NB4 (cell line): ENCODE measurements around the gene SETD3.

Source experiments
- DNase-seq: peaks from one replicate; pipeline ENCODE4 v3.0.0; 2010; ENCODE audit warnings: low read depth
- H3K4me3 ChIP-seq: one replicate; pipeline ENCODE4 v1.5.1; 2011; ENCODE audit warnings: mild to moderate bottlenecking, low read depth, low read length, moderate library complexity
- MYC ChIP-seq: IDR thresholded peaks from 2 replicates; pipeline ENCODE4 v1.6.1; 2011; ENCODE audit warnings: low read depth, low read length
- POLR2A ChIP-seq: IDR thresholded peaks from 2 replicates; pipeline ENCODE4 v1.6.1; 2011; ENCODE audit warnings: mild to moderate bottlenecking; ENCODE audit not compliant: insufficient read length; ENCODE audit errors: extremely low read depth
- TF ChIP-seq, protein P1 (sequence below): IDR thresholded peaks from one replicate; pipeline ENCODE4 v1.5.1; 2012; ENCODE audit warnings: low read depth, low read length
- TF ChIP-seq, protein P2 (sequence below): IDR thresholded peaks from 2 replicates; pipeline ENCODE4 v1.6.1; 2011; ENCODE audit warnings: low read depth, low read length

SETD3 gene

DNA sequence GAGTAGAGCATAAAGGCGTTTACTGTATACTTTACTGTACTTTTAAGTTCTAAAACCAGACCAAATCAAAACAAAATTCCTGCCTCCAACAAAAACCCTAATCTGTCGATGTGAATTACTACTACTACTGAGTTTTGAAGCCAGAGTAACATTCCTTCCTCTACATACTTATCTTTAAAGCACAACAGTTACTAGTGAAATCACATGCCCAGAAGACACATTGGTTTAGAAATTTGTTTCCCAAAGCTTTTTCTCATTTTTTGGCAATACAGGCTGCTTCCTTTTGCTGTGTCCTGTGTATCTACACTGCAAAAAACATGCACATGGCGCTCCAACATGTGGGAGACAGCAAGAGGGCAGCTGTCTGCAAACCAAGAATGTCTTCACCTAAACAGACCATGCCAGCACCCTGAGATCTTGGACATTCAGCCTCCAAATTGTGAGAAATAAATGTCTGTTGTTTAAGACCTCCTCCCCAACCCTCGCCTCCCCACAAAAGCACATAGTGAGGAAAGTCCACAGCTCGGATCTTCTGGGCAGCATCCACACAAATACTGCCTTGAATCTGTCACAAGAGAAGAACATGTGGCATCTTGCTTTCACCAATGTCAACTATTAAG is 21.1 kb downstream of the SETD3 start:
- TF ChIP-seq MYC (no peak), POLR2A (no peak)
- TF ChIP-seq, protein P1, sequence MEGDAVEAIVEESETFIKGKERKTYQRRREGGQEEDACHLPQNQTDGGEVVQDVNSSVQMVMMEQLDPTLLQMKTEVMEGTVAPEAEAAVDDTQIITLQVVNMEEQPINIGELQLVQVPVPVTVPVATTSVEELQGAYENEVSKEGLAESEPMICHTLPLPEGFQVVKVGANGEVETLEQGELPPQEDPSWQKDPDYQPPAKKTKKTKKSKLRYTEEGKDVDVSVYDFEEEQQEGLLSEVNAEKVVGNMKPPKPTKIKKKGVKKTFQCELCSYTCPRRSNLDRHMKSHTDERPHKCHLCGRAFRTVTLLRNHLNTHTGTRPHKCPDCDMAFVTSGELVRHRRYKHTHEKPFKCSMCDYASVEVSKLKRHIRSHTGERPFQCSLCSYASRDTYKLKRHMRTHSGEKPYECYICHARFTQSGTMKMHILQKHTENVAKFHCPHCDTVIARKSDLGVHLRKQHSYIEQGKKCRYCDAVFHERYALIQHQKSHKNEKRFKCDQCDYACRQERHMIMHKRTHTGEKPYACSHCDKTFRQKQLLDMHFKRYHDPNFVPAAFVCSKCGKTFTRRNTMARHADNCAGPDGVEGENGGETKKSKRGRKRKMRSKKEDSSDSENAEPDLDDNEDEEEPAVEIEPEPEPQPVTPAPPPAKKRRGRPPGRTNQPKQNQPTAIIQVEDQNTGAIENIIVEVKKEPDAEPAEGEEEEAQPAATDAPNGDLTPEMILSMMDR, result no peak
- TF ChIP-seq, protein P2, sequence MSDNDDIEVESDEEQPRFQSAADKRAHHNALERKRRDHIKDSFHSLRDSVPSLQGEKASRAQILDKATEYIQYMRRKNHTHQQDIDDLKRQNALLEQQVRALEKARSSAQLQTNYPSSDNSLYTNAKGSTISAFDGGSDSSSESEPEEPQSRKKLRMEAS, result no peak
- H3K4me3 ChIP-seq, result no peak overlapping the region
- DNase-seq, result no peak

DNA sequence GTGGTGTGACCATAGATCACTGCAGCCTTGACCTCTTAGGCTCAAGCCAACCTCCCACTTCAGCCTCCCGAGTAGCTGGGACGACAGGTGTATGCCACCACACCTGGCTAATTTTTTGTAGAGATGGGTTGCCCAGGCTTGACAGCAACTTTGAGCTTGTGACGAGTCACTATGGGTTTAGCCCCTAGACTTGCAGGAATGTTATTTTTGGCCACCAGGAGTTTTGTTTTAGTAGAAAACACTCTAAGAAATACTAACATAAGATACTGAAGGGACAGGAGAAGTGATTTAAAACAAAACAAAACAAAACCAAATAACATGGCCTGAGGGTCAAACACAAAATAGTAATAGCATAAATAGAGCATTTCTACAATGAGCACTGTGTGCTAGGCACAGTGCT is 26.4 kb downstream of the SETD3 start:
- TF ChIP-seq MYC (no peak), POLR2A (no peak)
- TF ChIP-seq, protein P2, result no peak
- TF ChIP-seq, protein P1, result no peak
- H3K4me3 ChIP-seq, result no peak overlapping the region
- no peak for DNase-seq

DNA sequence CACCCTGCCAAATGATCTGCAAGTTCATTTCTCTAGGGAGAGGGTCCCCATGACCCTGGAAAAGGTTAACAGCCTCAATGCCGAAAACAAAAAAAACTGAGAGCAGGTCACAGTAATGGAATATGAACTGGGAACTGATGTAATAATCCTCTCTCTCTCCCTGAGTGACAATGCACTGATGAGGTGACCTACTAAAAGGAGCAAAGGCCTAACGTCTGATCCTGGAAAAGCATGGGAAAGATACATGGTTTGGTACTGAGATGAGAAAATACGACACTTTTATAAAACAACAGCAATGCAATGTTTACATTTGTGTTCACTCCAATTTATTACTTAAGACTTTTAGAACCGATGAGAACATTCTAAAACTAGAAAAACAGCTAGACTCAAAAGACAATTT is 27.7 kb downstream of the SETD3 start:
- H3K4me3 ChIP-seq, result no peak overlapping the region
- no peak for DNase-seq
- TF ChIP-seq MYC (no peak), POLR2A (no peak)
- TF ChIP-seq, protein P1, result no peak
- TF ChIP-seq, protein P2, result no peak

DNA sequence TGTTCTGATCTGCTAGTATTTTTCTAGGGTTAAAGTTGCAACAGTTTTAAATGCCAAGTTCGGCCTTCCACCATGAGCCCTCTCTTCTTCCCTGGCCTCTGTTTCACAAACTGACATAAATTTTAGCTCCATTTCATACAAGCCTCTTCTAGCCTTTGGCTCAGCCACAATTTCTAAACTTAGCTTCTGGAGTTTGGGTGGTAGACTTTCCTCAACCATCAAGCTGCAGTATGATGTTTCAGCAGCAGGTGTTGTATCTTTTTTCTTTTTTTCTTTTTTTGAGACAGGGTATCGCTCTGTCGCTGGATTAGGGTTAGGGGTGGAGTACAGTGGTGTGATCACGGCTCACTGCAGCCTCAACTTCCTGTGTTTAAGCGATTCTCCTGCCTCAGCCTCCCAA is 29.4 kb downstream of the SETD3 start:
- TF ChIP-seq, protein P2, result no peak
- TF ChIP-seq, protein P1, result no peak
- no peak for TF ChIP-seq POLR2A
- TF ChIP-seq MYC, result no peak
- H3K4me3 ChIP-seq, result no peak overlapping the region
- DNase-seq, result no peak

DNA sequence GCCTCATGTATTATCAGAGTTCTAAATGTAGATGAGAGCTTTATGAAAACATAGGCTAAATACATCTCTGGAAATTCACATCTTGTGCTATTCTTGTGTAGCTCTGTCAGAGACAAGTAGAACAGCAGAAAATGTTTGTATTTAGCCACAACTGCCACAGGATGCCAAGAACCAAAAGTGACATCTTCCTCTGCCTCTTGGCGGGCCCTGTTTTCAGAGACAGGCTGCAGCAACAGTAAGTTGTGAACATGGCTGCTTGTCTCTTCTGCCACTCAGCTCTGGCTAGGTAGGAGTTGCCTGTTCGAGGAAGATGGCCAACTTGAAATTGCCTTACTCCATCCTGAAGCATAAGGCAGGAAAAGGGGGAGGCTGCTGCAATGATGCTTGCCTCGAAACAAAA is 30.4 kb downstream of the SETD3 start:
- no peak overlapping the region for H3K4me3 ChIP-seq
- DNase-seq, result no peak
- TF ChIP-seq, protein P2, result no peak
- no peak for TF ChIP-seq MYC
- TF ChIP-seq, protein P1, result no peak
